ENCODE data around the gene ITPR3. TPM values are rescaled to one million over a fixed set of nuclear protein-coding genes. Genes with fewer than 3 reads are reported as not detected.

ITPR3 gene
- polyA plus RNA-seq, 3 donors from 2014 or later = 0.02 to 7.2 (median 1.1) TPM

- no peak for DNase-seq
- Mint-ChIP-seq H3K27ac (peak overlapping the region in 1 of 6 donors; percentile 49), H3K27me3 (ENCODE audit: low read depth in 3 of 3) (peaks cover 0 to 2% (median 2%) of the 10 kb centered on the region in 3 donors), H3K4me1 (peaks cover 8 to 15% of the 10 kb centered on the region in 2 donors), H3K36me3 (peaks cover 0 to 8% (median 4%) of the 10 kb centered on the region in 3 donors), H3K9me3 (no peaks in the 10 kb centered on the region), H3K4me3 (no peak overlapping the region)
Observed at GRCh38 chr6:33705268-33705885, 84.3 kb downstream of the ITPR3 start.

GRCh38 chr6:33705955-33706725, 85.0 kb downstream of the ITPR3 start:
- H3K4me3 Mint-ChIP-seq = no peak overlapping the region
- DNase-seq = no peak
- H3K9me3 Mint-ChIP-seq = no peaks in the 10 kb centered on the region
- H3K27me3 Mint-ChIP-seq (ENCODE audit: low read depth in 3 of 3) = peaks cover 0 to 3% (median 2%) of the 10 kb centered on the region in 3 donors
- H3K36me3 Mint-ChIP-seq = peaks cover 0 to 8% (median 4%) of the 10 kb centered on the region in 3 donors
- peak overlapping the region in 2 of 6 donors; percentile 49 to 67 for H3K27ac Mint-ChIP-seq
- peaks cover 15 to 18% of the 10 kb centered on the region in 2 donors for H3K4me1 Mint-ChIP-seq

GRCh38 chr6:33707771-33708170, 86.6 kb downstream of the ITPR3 start:
- peaks cover 25 to 27% of the 10 kb centered on the region in 2 donors for H3K4me1 Mint-ChIP-seq
- DNase-seq = no peak
- no peak overlapping the region for H3K27ac Mint-ChIP-seq
- H3K36me3 Mint-ChIP-seq = peaks cover 0 to 4% (median 4%) of the 10 kb centered on the region in 3 donors
- H3K9me3 Mint-ChIP-seq = no peaks in the 10 kb centered on the region
- H3K27me3 Mint-ChIP-seq (ENCODE audit: low read depth in 3 of 3) = peaks cover 4 to 9% (median 5%) of the 10 kb centered on the region in 3 donors
- H3K4me3 Mint-ChIP-seq = no peak overlapping the region

- no peak for DNase-seq
- Mint-ChIP-seq H3K36me3 (peaks cover 0 to 4% (median 1%) of the 10 kb centered on the region in 3 donors), H3K27ac (peak overlapping the region in 1 of 6 donors; percentile 19), H3K4me1 (peaks cover 25 to 27% of the 10 kb centered on the region in 2 donors), H3K4me3 (no peak overlapping the region), H3K9me3 (no peaks in the 10 kb centered on the region), H3K27me3 (ENCODE audit: low read depth in 3 of 3) (peaks cover 4 to 9% (median 5%) of the 10 kb centered on the region in 3 donors)
Observed at GRCh38 chr6:33708516-33709204, 87.5 kb downstream of the ITPR3 start.

GRCh38 chr6:33709605-33710295, 88.6 kb downstream of the ITPR3 start:
- Mint-ChIP-seq H3K36me3 (peaks cover 0 to 4% (median 0%) of the 10 kb centered on the region in 3 donors), H3K4me1 (peaks cover 25 to 27% of the 10 kb centered on the region in 2 donors), H3K27me3 (ENCODE audit: low read depth in 3 of 3) (peaks cover 4 to 9% (median 5%) of the 10 kb centered on the region in 3 donors), H3K9me3 (no peaks in the 10 kb centered on the region), H3K4me3 (peak overlapping the region; percentile 26 to 100 (median 98)), H3K27ac (peak overlapping the region in 4 of 6 donors; percentile 5 to 46 (median 21))
- no peak for DNase-seq

- Mint-ChIP-seq H3K9me3 (no peaks in the 10 kb centered on the region), H3K36me3 (peaks cover 0 to 4% (median 0%) of the 10 kb centered on the region in 3 donors), H3K4me1 (peaks cover 25 to 27% of the 10 kb centered on the region in 2 donors), H3K4me3 (peak overlapping the region; percentile 98 to 100 (median 98)), H3K27me3 (ENCODE audit: low read depth in 3 of 3) (peaks cover 4 to 9% (median 5%) of the 10 kb centered on the region in 3 donors), H3K27ac (peak overlapping the region; percentile 87 to 99 (median 98))
- DNase-seq = no peak
Observed at GRCh38 chr6:33710296-33711121, 89.4 kb downstream of the ITPR3 start.

GRCh38 chr6:33711140-33712129, 90.3 kb downstream of the ITPR3 start, which contains the start of gene UQCC2:
Gene UQCC2 (minus strand): TSS chr6:33711700. CDS start chr6:33711686, 14 bp downstream.
- H3K27me3 Mint-ChIP-seq (ENCODE audit: low read depth in 3 of 3) = peaks cover 4 to 7% (median 5%) of the 10 kb centered on the region in 3 donors

GRCh38 chr6:33712914-33713313, 91.8 kb downstream of the ITPR3 start:
- DNase-seq = no peak
- peaks cover 4 to 8% (median 5%) of the 10 kb centered on the region in 3 donors for H3K27me3 Mint-ChIP-seq (ENCODE audit: low read depth in 3 of 3)
- H3K27ac Mint-ChIP-seq = peak overlapping the region in 2 of 6 donors; percentile 45 to 47
- peaks cover 23 to 25% of the 10 kb centered on the region in 2 donors for H3K4me1 Mint-ChIP-seq
- no peaks in the 10 kb centered on the region for H3K36me3 Mint-ChIP-seq
- H3K9me3 Mint-ChIP-seq = no peaks in the 10 kb centered on the region
- H3K4me3 Mint-ChIP-seq = no peak overlapping the region

More at GRCh38 chr6:33711140-33712129, 90.3 kb downstream of the ITPR3 start, which contains the start of gene UQCC2:
- no peaks in the 10 kb centered on the region for H3K9me3 Mint-ChIP-seq
- H3K4me3 Mint-ChIP-seq = peak within 1 kb of the TSS; percentile 98 to 100 (median 98)
- H3K4me1 Mint-ChIP-seq = peaks cover 23 to 25% of the 10 kb centered on the region in 2 donors
- H3K27ac Mint-ChIP-seq = peak within 1 kb of the TSS; percentile 87 to 99 (median 98)
- H3K36me3 Mint-ChIP-seq = no peaks in the 10 kb centered on the region
- DNase-seq = peak; percentile 96 to 98 (median 98)

- Mint-ChIP-seq H3K4me3 (no peak overlapping the region), H3K27ac (no peak overlapping the region), H3K4me1 (peaks cover 23 to 25% of the 10 kb centered on the region in 2 donors)
Observed at GRCh38 chr6:33713786-33714185, 92.7 kb downstream of the ITPR3 start.

GRCh38 chr6:33714385-33715040, 93.4 kb downstream of the ITPR3 start:
- no peaks in the 10 kb centered on the region for H3K9me3 Mint-ChIP-seq
- H3K4me3 Mint-ChIP-seq = no peak overlapping the region
- H3K27me3 Mint-ChIP-seq (ENCODE audit: low read depth in 3 of 3) = peaks cover 3 to 8% (median 8%) of the 10 kb centered on the region in 3 donors
- H3K36me3 Mint-ChIP-seq = no peaks in the 10 kb centered on the region
- no peak overlapping the region for H3K27ac Mint-ChIP-seq
- DNase-seq = no peak
- H3K4me1 Mint-ChIP-seq = peaks cover 23 to 25% of the 10 kb centered on the region in 2 donors

More at GRCh38 chr6:33713786-33714185, 92.7 kb downstream of the ITPR3 start:
- DNase-seq = no peak
- Mint-ChIP-seq H3K36me3 (no peaks in the 10 kb centered on the region), H3K27me3 (ENCODE audit: low read depth in 3 of 3) (peaks cover 4 to 8% (median 5%) of the 10 kb centered on the region in 3 donors), H3K9me3 (no peaks in the 10 kb centered on the region)

GRCh38 chr6:33716379-33716778, 95.3 kb downstream of the ITPR3 start:
- Mint-ChIP-seq H3K4me3 (no peak overlapping the region), H3K4me1 (peaks cover 7 to 8% of the 10 kb centered on the region in 2 donors), H3K36me3 (no peaks in the 10 kb centered on the region), H3K9me3 (no peaks in the 10 kb centered on the region), H3K27ac (no peak overlapping the region), H3K27me3 (ENCODE audit: low read depth in 3 of 3) (peaks cover 2 to 8% (median 7%) of the 10 kb centered on the region in 3 donors)
- DNase-seq = no peak

Data from immature natural killer cell (primary cell).